ENCODE measurements around the gene IL17RD. TPM values are rescaled to one million over a fixed set of nuclear protein-coding genes. Genes with fewer than 3 reads are reported as not detected.

IL17RD gene
- total and polyA plus RNA-seq, 9 of the 15 experiments (the other 6 are each of a cell fraction or from before 2014, with no cell fraction given): under 0.01 to 0.09 (median 0.04) TPM; not detected in 4

DNA sequence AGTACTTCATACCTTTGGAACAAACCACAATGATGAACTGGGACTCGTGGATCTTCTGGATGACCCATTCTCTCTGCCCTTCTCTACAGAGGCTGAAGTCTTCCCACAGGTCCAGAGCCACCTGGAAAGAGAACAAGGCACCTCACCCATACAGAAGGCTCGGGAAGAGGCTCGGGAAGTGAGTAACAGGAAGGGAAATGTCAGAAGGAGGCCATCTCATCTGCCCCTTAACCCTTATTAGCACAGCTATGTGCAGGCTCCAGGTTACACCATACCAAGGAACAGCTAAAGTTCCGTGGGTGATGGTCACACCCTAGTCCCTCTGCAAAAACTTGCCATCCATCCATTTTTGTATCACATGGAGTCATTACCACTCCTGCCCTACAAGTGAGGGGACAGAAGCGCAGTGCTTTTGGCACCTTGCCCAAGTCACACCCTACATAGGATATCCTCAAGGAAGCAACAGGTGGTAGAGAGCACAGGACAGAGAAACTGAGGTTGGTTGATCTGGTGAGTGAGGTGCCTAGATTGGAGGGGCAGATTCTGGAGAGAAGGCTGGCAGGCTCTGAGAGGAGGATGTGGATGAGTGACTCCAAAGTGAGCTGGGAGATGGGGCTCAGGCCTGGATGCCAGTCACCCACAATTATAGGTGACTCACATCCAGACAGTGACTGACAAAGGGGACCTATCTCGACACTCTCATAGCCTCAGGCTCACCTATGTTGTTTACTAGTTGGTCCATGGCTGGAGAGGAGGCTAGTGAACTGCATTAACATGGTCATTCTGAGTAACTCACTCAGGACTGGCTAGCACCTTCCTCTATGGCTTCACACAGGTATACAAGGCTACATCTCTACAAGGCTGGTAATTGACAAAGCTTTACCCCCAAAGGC is 66.5 kb downstream of the IL17RD start:
- H3K9me3 ChIP-seq (replicated peaks; ENCODE audit: control insufficient read depth, insufficient read depth, low read depth, low read length): no peaks in the 10 kb centered on the region
- H3K9me1 ChIP-seq (ENCODE audit: control insufficient read depth, insufficient read depth, low read length): no peaks in the 10 kb centered on the region
- no peak for TF ChIP-seq PYGO2 (tag; IDR thresholded peaks at IDR 0.05)
- peak; percentile 53 for TF ChIP-seq NFIC (IDR thresholded peaks at IDR 0.05)
- ATAC-seq (no peak), DNase-seq (ENCODE audit: extremely low read depth in 1 of 4, low spot score in 3 of 4) (no peak), FAIRE-seq (no peak)
- in situ Hi-C loops (cut with MboI) (no loop called here), intact Hi-C loops (cut with micrococcal nuclease) (no loop called here)
- peaks cover 0 to 22% of the 10 kb centered on the region in 2 experiments; a peak in 2 of 5 replicates for H3K27me3 ChIP-seq (ENCODE audit: control insufficient read depth in 2 of 2, insufficient read depth in 2 of 2, low read length in 2 of 2)
- BruUV-seq (replicated peaks): no TSS peak
- 9% methylated on average over 6 of the region's 6 CpGs for WGBS (ENCODE audit: insufficient coverage, low coverage, missing lambda C conversion rate)
- H3K4me3 ChIP-seq: no peak overlapping the region
- no peak overlapping the region for H3K9ac ChIP-seq (ENCODE audit: insufficient read depth in 1 of 2, low read depth in 2 of 2, low read length in 2 of 2)
- ChIA-PET CTCF (ENCODE audit: low intra/inter-chr PET ratio) (interaction anchor here (1.7 kb wide), 1 partner anchor 103 kb away, joined by 4 read pairs; no protein-coding TSS in a partner anchor), POLR2A (no interaction called here)
- no peak overlapping the region for H3K4me2 ChIP-seq (ENCODE audit: insufficient read depth, low read length)
- no peak overlapping the region for H2AFZ ChIP-seq (ENCODE audit: low read depth, low read length)
- no peak overlapping the region for H3K27ac ChIP-seq (ENCODE audit: extremely low read depth, low read depth, low read length)
- no peaks in the 10 kb centered on the region for H3K36me3 ChIP-seq (ENCODE audit: control insufficient read depth, insufficient read depth, low read length)
- H3K4me1 ChIP-seq (replicated peaks in 1 of 2; ENCODE audit: control insufficient read depth in 2 of 2, insufficient read depth in 2 of 2, low read length in 2 of 2): no peaks in the 10 kb centered on the region; a peak in 1 of 5 replicates
- H4K20me1 ChIP-seq (replicated peaks; ENCODE audit: control insufficient read depth, insufficient read depth, low read length): no peaks in the 10 kb centered on the region
- no peaks in the 10 kb centered on the region for H3K79me2 ChIP-seq (ENCODE audit: control insufficient read depth, insufficient read depth, low read length)

DNA sequence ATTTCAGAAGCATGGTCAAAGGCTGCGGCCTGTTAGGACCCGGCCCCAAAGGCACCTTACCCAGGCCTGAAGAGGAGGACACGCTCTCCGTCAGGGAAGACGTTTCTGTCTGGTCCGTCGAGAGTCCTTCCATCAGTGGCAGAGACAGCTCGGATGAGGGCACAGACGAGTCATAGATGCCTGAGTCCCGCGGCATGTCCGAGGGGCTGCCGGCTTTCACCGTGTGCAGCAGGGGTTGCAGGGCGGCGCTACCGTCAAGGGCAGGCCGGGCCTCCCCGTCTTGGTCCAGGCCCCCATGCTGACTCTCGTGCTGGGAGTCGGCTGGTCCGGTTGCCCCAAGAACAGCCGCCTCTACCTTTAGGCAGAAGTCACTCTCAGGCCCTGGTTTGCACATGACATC is 67.6 kb downstream of the IL17RD start:
- no peak overlapping the region for H3K4me3 ChIP-seq
- H3K9me1 ChIP-seq (ENCODE audit: control insufficient read depth, insufficient read depth, low read length): no peaks in the 10 kb centered on the region
- no peak overlapping the region for H3K27ac ChIP-seq (ENCODE audit: extremely low read depth, low read depth, low read length)
- in situ Hi-C loops (cut with MboI) (no loop called here), intact Hi-C loops (cut with micrococcal nuclease) (no loop called here)
- FAIRE-seq (no peak), DNase-seq (ENCODE audit: extremely low read depth in 1 of 4, low spot score in 3 of 4) (no peak), ATAC-seq (no peak)
- ChIA-PET CTCF (ENCODE audit: low intra/inter-chr PET ratio) (no interaction called here), POLR2A (no interaction called here)
- no peaks in the 10 kb centered on the region for H3K79me2 ChIP-seq (ENCODE audit: control insufficient read depth, insufficient read depth, low read length)
- no peak overlapping the region for H3K4me2 ChIP-seq (ENCODE audit: insufficient read depth, low read length)
- no peaks in the 10 kb centered on the region for H4K20me1 ChIP-seq (replicated peaks; ENCODE audit: control insufficient read depth, insufficient read depth, low read length)
- no peaks in the 10 kb centered on the region for H3K36me3 ChIP-seq (ENCODE audit: control insufficient read depth, insufficient read depth, low read length)
- H3K4me1 ChIP-seq (replicated peaks in 1 of 2; ENCODE audit: control insufficient read depth in 2 of 2, insufficient read depth in 2 of 2, low read length in 2 of 2): no peaks in the 10 kb centered on the region; a peak in 1 of 5 replicates
- no peak overlapping the region for H3K9ac ChIP-seq (ENCODE audit: insufficient read depth in 1 of 2, low read depth in 2 of 2, low read length in 2 of 2)
- TF ChIP-seq XRCC5 (IDR thresholded peaks at IDR 0.05; ENCODE audit: low read depth, low read length): no peak
- no peak for TF ChIP-seq THRAP3 (IDR thresholded peaks at IDR 0.05; ENCODE audit: borderline replicate concordance)
- no peak for TF ChIP-seq TAF15 (IDR thresholded peaks at IDR 0.05; ENCODE audit: low read depth, low read length)
- TF ChIP-seq ELF4 (CRISPR knock-in tag; IDR thresholded peaks at IDR 0.05): no peak
- TF ChIP-seq ZBTB7A (IDR thresholded peaks at IDR 0.05; ENCODE audit: borderline replicate concordance, control insufficient read depth, low read depth, low read length): no peak
- no peak for TF ChIP-seq MAZ (CRISPR knock-in tag; conservative IDR thresholded peaks at IDR 0.05 in 1 of 2, IDR thresholded peaks at IDR 0.05 in 1 of 2)
- TF ChIP-seq HMBOX1 (IDR thresholded peaks at IDR 0.05): no peak
- no peak for TF ChIP-seq NFRKB (IDR thresholded peaks at IDR 0.05; ENCODE audit: low read depth)
- no peak for TF ChIP-seq USF1 (CRISPR knock-in tag; IDR thresholded peaks at IDR 0.05)
- H3K27me3 ChIP-seq (ENCODE audit: control insufficient read depth in 2 of 2, insufficient read depth in 2 of 2, low read length in 2 of 2): peaks cover 0 to 22% of the 10 kb centered on the region in 2 experiments; a peak in 2 of 5 replicates
- WGBS (ENCODE audit: insufficient coverage, low coverage, missing lambda C conversion rate): 59% methylated on average over 12 of the region's 23 CpGs
- H2AFZ ChIP-seq (ENCODE audit: low read depth, low read length): no peak overlapping the region
- no TSS peak for BruUV-seq (replicated peaks)
- H3K9me3 ChIP-seq (replicated peaks; ENCODE audit: control insufficient read depth, insufficient read depth, low read depth, low read length): no peaks in the 10 kb centered on the region

Data from K562 (cell line).